SK-N-MC (cell line): ENCODE results near the gene KCNQ1.

Experiments
- DNase-seq: peaks from one replicate; pipeline ENCODE4 v3.0.0-alpha.2; 2011; ENCODE audit warnings: low read depth, low spot score
- H3K27ac ChIP-seq: fragments of 200-600 bp; sonication (generic); 2 replicates; pipeline ENCODE4 v1.5.1; 2016; ENCODE audit warnings: mixed run types
- H3K36me3 ChIP-seq: fragments of 200-600 bp; sonication (generic); 2 replicates; pipeline ENCODE4 v1.6.1; 2017; ENCODE audit warnings: antibody characterized with exemption, low read length, mixed read lengths; ENCODE audit not compliant: insufficient read depth
- H3K4me3 ChIP-seq: fragments of 200-600 bp; sonication (generic); 2 replicates; pipeline ENCODE4 v1.5.1; 2016
- H3K9ac ChIP-seq: fragments of 200-600 bp; sonication (generic); 2 replicates; pipeline ENCODE4 v1.8.0; 2017; ENCODE audit warnings: mixed run types, mixed read lengths; ENCODE audit not compliant: insufficient read length
- H3K9me3 ChIP-seq: fragments of 200-600 bp; sonication (generic); 2 replicates; pipeline ENCODE4 v1.6.1; 2017; ENCODE audit warnings: low read depth, mild to moderate bottlenecking, antibody characterized with exemption, low read length, moderate library complexity, mixed read lengths
- EZH2 ChIP-seq: fragments of 200-600 bp; sonication (generic); IDR thresholded peaks from one replicate; pipeline ENCODE4 v1.6.1; 2017; ENCODE audit warnings: antibody characterized with exemption
- FOXP2 ChIP-seq: optimal IDR thresholded peaks from 2 replicates; pipeline ENCODE3; 2011; ENCODE audit warnings: mild to moderate bottlenecking, moderate library complexity; ENCODE audit not compliant: insufficient read depth; ENCODE audit errors: extremely low read length, control extremely low read depth
- POLR2AphosphoS5 ChIP-seq: IDR thresholded peaks from 2 replicates; pipeline ENCODE4 v1.6.1; 2012; ENCODE audit warnings: mild to moderate bottlenecking, low read depth, low read length, borderline replicate concordance

Gene KCNQ1

GRCh38 chr11:2892967-2893528, 448.2 kb downstream of the KCNQ1 start:
- TF ChIP-seq EZH2: no peak
- no peak for TF ChIP-seq FOXP2
- TF ChIP-seq POLR2AphosphoS5: no peak
- DNase-seq: no peak

GRCh38 chr11:2893935-2894334, 449.1 kb downstream of the KCNQ1 start:
- no peak for TF ChIP-seq FOXP2
- TF ChIP-seq EZH2: no peak
- no peak for TF ChIP-seq POLR2AphosphoS5
- H3K9ac ChIP-seq: no peak overlapping the region
- H3K9me3 ChIP-seq: no peaks in the 10 kb centered on the region
- H3K27ac ChIP-seq: no peak overlapping the region
- no peaks in the 10 kb centered on the region for H3K36me3 ChIP-seq
- no peak overlapping the region for H3K4me3 ChIP-seq
- DNase-seq: no peak

More at GRCh38 chr11:2892967-2893528, 448.2 kb downstream of the KCNQ1 start:
- Histone ChIP-seq H3K27ac (no peak overlapping the region), H3K9ac (no peak overlapping the region), H3K4me3 (peak overlapping the region; percentile 76), H3K9me3 (no peaks in the 10 kb centered on the region), H3K36me3 (no peaks in the 10 kb centered on the region)

GRCh38 chr11:2896047-2896446, 451.2 kb downstream of the KCNQ1 start:
- H3K4me3 ChIP-seq: no peak overlapping the region
- H3K9ac ChIP-seq: no peak overlapping the region
- H3K9me3 ChIP-seq: no peaks in the 10 kb centered on the region
- H3K27ac ChIP-seq: no peak overlapping the region
- no peak for TF ChIP-seq POLR2AphosphoS5
- no peak for TF ChIP-seq EZH2
- no peak for DNase-seq
- H3K36me3 ChIP-seq: no peaks in the 10 kb centered on the region

- no peak overlapping the region for H3K9ac ChIP-seq
- TF ChIP-seq POLR2AphosphoS5: no peak
- no peak for TF ChIP-seq EZH2
- TF ChIP-seq FOXP2: no peak
- no peak for DNase-seq
- no peaks in the 10 kb centered on the region for H3K36me3 ChIP-seq
- H3K4me3 ChIP-seq: no peak overlapping the region
- H3K27ac ChIP-seq: no peak overlapping the region
- no peaks in the 10 kb centered on the region for H3K9me3 ChIP-seq
Measured at GRCh38 chr11:2897048-2897447, 452.2 kb downstream of the KCNQ1 start.

GRCh38 chr11:2898366-2899079, 453.7 kb downstream of the KCNQ1 start:
- no peak overlapping the region for H3K4me3 ChIP-seq
- TF ChIP-seq FOXP2: no peak
- no peak for TF ChIP-seq EZH2
- TF ChIP-seq POLR2AphosphoS5: no peak
- no peak for DNase-seq
- no peak overlapping the region for H3K9ac ChIP-seq
- H3K36me3 ChIP-seq: no peaks in the 10 kb centered on the region
- no peaks in the 10 kb centered on the region for H3K9me3 ChIP-seq
- no peak overlapping the region for H3K27ac ChIP-seq
